HCT116 (cell line): ENCODE measurements around the gene DERA.

ENCODE experiments used
- CTCF ChIP-seq, 3 experiments: fragments of 200-600 bp in 1 of 3; sonication (generic) in 1 of 3; IDR thresholded peaks in 2 of 3; conservative IDR thresholded peaks in 1 of 3; 2 replicates each; pipeline ENCODE4 v1.5.1; 2012 to 2017; ENCODE audit warnings: low read depth in 2 of 3, low read length in 2 of 3, antibody characterized with exemption in 1 of 3, borderline replicate concordance in 1 of 3, control low read depth in 1 of 3, mild to moderate bottlenecking in 1 of 3, mixed read lengths in 1 of 3, mixed run types in 1 of 3, moderate library complexity in 1 of 3; ENCODE audit not compliant: insufficient read depth in 1 of 3
- EZH2phosphoT487 ChIP-seq: fragments of 200-600 bp; IDR thresholded peaks from 2 replicates; pipeline ENCODE4 v1.6.1; 2018; ENCODE audit warnings: antibody characterized with exemption, borderline replicate concordance
- POLR2A ChIP-seq: IDR thresholded peaks from 2 replicates; pipeline ENCODE4 v1.7.0; 2011; ENCODE audit warnings: borderline replicate concordance; ENCODE audit not compliant: insufficient read depth, insufficient read length; ENCODE audit errors: extremely low read depth
- YY1 ChIP-seq: IDR thresholded peaks from 2 replicates; pipeline ENCODE4 v1.6.1; 2011; ENCODE audit warnings: low read length, low read depth, moderate library complexity, mild to moderate bottlenecking; ENCODE audit not compliant: insufficient replicate concordance; ENCODE audit errors: extremely low read depth
- ZNF274 ChIP-seq: fragments of 200-500 bp; sonication (Bioruptor generic); IDR thresholded peaks from 2 replicates; pipeline ENCODE4 v1.6.1; 2014; ENCODE audit warnings: mild to moderate bottlenecking, low read depth, low read length, inconsistent platforms
- TF ChIP-seq, protein P1 (sequence below): IDR thresholded peaks from 2 replicates; pipeline ENCODE4 v1.6.1; 2012
- TF ChIP-seq, protein P2 (sequence below): IDR thresholded peaks from 2 replicates; pipeline ENCODE4 v1.6.1; 2012; ENCODE audit warnings: low read depth
- TF ChIP-seq, protein P3 (sequence below): IDR thresholded peaks from 2 replicates; pipeline ENCODE4 v1.6.1; 2012

GRCh38 chr12:15861404-15861803, 49.7 kb upstream of the DERA start:
- TF ChIP-seq CTCF (IDR thresholded peaks at IDR 0.05 in 2 of 3, conservative IDR thresholded peaks at IDR 0.05 in 1 of 3; ENCODE audit: borderline replicate concordance in 1 of 3, insufficient read depth in 1 of 3, low read depth in 2 of 3, low read length in 2 of 3), result no peak
- TF ChIP-seq, protein P1, sequence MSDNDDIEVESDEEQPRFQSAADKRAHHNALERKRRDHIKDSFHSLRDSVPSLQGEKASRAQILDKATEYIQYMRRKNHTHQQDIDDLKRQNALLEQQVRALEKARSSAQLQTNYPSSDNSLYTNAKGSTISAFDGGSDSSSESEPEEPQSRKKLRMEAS, result no peak
- no peak for TF ChIP-seq YY1
- TF ChIP-seq, protein P2, sequence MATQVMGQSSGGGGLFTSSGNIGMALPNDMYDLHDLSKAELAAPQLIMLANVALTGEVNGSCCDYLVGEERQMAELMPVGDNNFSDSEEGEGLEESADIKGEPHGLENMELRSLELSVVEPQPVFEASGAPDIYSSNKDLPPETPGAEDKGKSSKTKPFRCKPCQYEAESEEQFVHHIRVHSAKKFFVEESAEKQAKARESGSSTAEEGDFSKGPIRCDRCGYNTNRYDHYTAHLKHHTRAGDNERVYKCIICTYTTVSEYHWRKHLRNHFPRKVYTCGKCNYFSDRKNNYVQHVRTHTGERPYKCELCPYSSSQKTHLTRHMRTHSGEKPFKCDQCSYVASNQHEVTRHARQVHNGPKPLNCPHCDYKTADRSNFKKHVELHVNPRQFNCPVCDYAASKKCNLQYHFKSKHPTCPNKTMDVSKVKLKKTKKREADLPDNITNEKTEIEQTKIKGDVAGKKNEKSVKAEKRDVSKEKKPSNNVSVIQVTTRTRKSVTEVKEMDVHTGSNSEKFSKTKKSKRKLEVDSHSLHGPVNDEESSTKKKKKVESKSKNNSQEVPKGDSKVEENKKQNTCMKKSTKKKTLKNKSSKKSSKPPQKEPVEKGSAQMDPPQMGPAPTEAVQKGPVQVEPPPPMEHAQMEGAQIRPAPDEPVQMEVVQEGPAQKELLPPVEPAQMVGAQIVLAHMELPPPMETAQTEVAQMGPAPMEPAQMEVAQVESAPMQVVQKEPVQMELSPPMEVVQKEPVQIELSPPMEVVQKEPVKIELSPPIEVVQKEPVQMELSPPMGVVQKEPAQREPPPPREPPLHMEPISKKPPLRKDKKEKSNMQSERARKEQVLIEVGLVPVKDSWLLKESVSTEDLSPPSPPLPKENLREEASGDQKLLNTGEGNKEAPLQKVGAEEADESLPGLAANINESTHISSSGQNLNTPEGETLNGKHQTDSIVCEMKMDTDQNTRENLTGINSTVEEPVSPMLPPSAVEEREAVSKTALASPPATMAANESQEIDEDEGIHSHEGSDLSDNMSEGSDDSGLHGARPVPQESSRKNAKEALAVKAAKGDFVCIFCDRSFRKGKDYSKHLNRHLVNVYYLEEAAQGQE, result no peak
- TF ChIP-seq, protein P3, sequence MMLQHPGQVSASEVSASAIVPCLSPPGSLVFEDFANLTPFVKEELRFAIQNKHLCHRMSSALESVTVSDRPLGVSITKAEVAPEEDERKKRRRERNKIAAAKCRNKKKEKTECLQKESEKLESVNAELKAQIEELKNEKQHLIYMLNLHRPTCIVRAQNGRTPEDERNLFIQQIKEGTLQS, result no peak
- no peak for TF ChIP-seq POLR2A
- TF ChIP-seq ZNF274, result no peak
- no peak for TF ChIP-seq EZH2phosphoT487
